Psoas muscle (tissue), 8 donors: Measurements from ENCODE around the gene FBXO31. TPM values are rescaled to one million over a fixed set of nuclear protein-coding genes. Genes with fewer than 3 reads are reported as not detected.

Experiments
- ATAC-seq, 4 donors: fragments of 200-7000 bp; cut with Tn5 transposase; one replicate each; pipeline ENCODE4 v1.9.1; 2020; ENCODE audit warnings: moderate library complexity in 3 of 4, mild to moderate bottlenecking in 2 of 4
- DNase-seq, 2 donors: peaks; one replicate each; pipeline ENCODE4 v3.0.0-alpha.2; 2020
- H3K27ac ChIP-seq: fragments of 200-600 bp; one replicate; pipeline ENCODE4 v1.8.0; 2022
- H3K27me3 ChIP-seq, 3 donors: fragments of 200-600 bp in 1 of 3; one replicate each; pipeline versions ENCODE4 v1.6.1 to v1.8.0; 2013 to 2022; ENCODE audit warnings: low read length in 2 of 3, mild to moderate bottlenecking in 2 of 3, moderate library complexity in 1 of 3; ENCODE audit not compliant: insufficient read depth in 3 of 3
- H3K36me3 ChIP-seq, 2 donors: fragments of 200-600 bp in 1 of 2; one replicate each; pipeline versions ENCODE4 v1.6.1 to v1.8.0; 2013 to 2022; ENCODE audit warnings: low read depth in 1 of 2, mild to moderate bottlenecking in 1 of 2, moderate library complexity in 1 of 2; ENCODE audit not compliant: insufficient read depth in 1 of 2
- H3K4me1 ChIP-seq: fragments of 200-600 bp; one replicate; pipeline ENCODE4 v1.8.0; 2022
- H3K4me3 ChIP-seq: fragments of 200-600 bp; one replicate; pipeline ENCODE4 v1.8.0; 2022; ENCODE audit warnings: mild to moderate bottlenecking
- H3K9me3 ChIP-seq: fragments of 200-600 bp; one replicate; pipeline ENCODE4 v1.8.0; 2022
- CTCF ChIP-seq: fragments of 200-600 bp; IDR thresholded peaks from one replicate; pipeline ENCODE4 v1.8.0; 2022; ENCODE audit warnings: antibody characterized with exemption
- WGBS, 3 donors: extraction: QIAGEN DNeasy Blood & Tissue Kit; methylation state at CpG; one replicate each; pipeline versions ENCODE4 v1.1.6 to v1.1.7; 2013; 5-methylcytosine and 5-hydroxymethylcytosine counted together
- intact Hi-C, 2 donors: fragments of 100-400 bp; cut with DNase I; formaldehyde crosslinking; loops; one replicate each; pipeline versions ENCODE4 v1.11.0 to v1.14.2; 2022
- polyA plus RNA-seq, 3 donors: library from polyadenylated mRNA; stranded (reverse); fragments of 200-250 nt; gene quantifications; one replicate each; pipeline ENCODE4 v1.2.3, GENCODE V29; 2013
- total RNA-seq, 4 donors: library from RNA; stranded (reverse); fragmentation: NEBNext Ultra II Directional in 2 of 4; extraction: Animal tissue kit (Norgen Biotek cat#: 25700) in 2 of 4; gene quantifications; one replicate each; pipeline versions ENCODE4 v1.2.1 to v1.2.4, GENCODE V29; 2021 to 2023
- donor health status: healthy with polysubstance abuse.
- donor health status: DM: no; HTN: no; CAD: no; lungs with moderate emphysema.
- donor health status: Bipolar disorder and iron deficiency.
- donor health status: healthy.
- donor health status: DM: yes; HTN: yes; CAD: no.
- donor health status: DM: no; HTN: no; CAD: no.
- donor health status: DM: no; HTN: no; CAD: no.
- donor health status: DM: yes; HTN: yes; CAD: no.

Gene FBXO31
- total and polyA plus RNA-seq, 7 donors, result 26.3 to 103 (median 95.3) TPM

GRCh38 chr16:87322360-87322759 is 61.2 kb downstream of the FBXO31 start:
- H3K4me1 ChIP-seq, result peaks cover 32% of the 10 kb centered on the region
- no peak overlapping the region for H3K27ac ChIP-seq
- ATAC-seq (no peak), DNase-seq (peak in 1 of 2 donors; percentile 25)
- H3K9me3 ChIP-seq, result no peaks in the 10 kb centered on the region
- peaks cover 0 to 5% of the 10 kb centered on the region in 2 donors for H3K36me3 ChIP-seq
- TF ChIP-seq CTCF, result no peak
- no peaks in the 10 kb centered on the region for H3K27me3 ChIP-seq
- WGBS, 3 donors, result 82 to 90% (median 87%) methylated on average over 9 of the region's 9 CpGs
- H3K4me3 ChIP-seq, result no peak overlapping the region
- intact Hi-C loops, result no loop called here

- Histone ChIP-seq H3K9me3 (no peaks in the 10 kb centered on the region), H3K27me3 (no peaks in the 10 kb centered on the region), H3K27ac (no peak overlapping the region), H3K4me3 (no peak overlapping the region), H3K36me3 (peaks cover 0 to 5% of the 10 kb centered on the region in 2 donors), H3K4me1 (peaks cover 33% of the 10 kb centered on the region)
- WGBS, 3 donors, result 76 to 82% (median 79%) methylated on average over 20 of the region's 20 CpGs
- TF ChIP-seq CTCF, result no peak
- intact Hi-C loops, result no loop called here
- no peak for DNase-seq
- no peak for ATAC-seq
Measured at GRCh38 chr16:87321336-87322107, 62.1 kb downstream of the FBXO31 start.

GRCh38 chr16:87320510-87321227 is 62.9 kb downstream of the FBXO31 start:
- ATAC-seq (no peak), DNase-seq (no peak)
- no peak overlapping the region for H3K27ac ChIP-seq
- H3K36me3 ChIP-seq, result peaks cover 0 to 5% of the 10 kb centered on the region in 2 donors
- no peaks in the 10 kb centered on the region for H3K9me3 ChIP-seq
- H3K27me3 ChIP-seq, result no peaks in the 10 kb centered on the region
- intact Hi-C loops, result no loop called here
- peaks cover 28% of the 10 kb centered on the region for H3K4me1 ChIP-seq
- TF ChIP-seq CTCF, result no peak
- WGBS, 3 donors, result 87 to 90% (median 88%) methylated on average over 12 of the region's 12 CpGs
- no peak overlapping the region for H3K4me3 ChIP-seq

GRCh38 chr16:87319997-87320491 is 63.5 kb downstream of the FBXO31 start:
- peak in 1 of 2 donors; percentile 43 for DNase-seq
- TF ChIP-seq CTCF, result no peak
- Histone ChIP-seq H3K4me3 (no peak overlapping the region), H3K27ac (no peak overlapping the region), H3K36me3 (peaks cover 0 to 5% of the 10 kb centered on the region in 2 donors), H3K9me3 (no peaks in the 10 kb centered on the region), H3K4me1 (peaks cover 25% of the 10 kb centered on the region), H3K27me3 (no peaks in the 10 kb centered on the region)
- ATAC-seq, result no peak
- intact Hi-C loops, result loop anchor here (5.0 to 10.0 kb wide), 3 partner anchors 72 to 1515 kb away; partner anchors contain the start of gene MAP1LC3B (in 1 of the 2)
- 62 to 75% (median 70%) methylated on average over 7 of the region's 7 CpGs for WGBS, 3 donors
